Measurements from ENCODE around the gene CELF3. TPM values are rescaled to one million over a fixed set of nuclear protein-coding genes. Genes with fewer than 3 reads are reported as not detected.

The CELF3 gene
- polyA plus RNA-seq, 3 donors, result not detected

GRCh38 chr1:151741516-151741915, 24.9 kb upstream of the CELF3 start:
- H3K9me3 ChIP-seq (replicated peaks in 1 of 2; ENCODE audit: control insufficient read depth in 1 of 2, insufficient read depth in 1 of 2, low read length in 2 of 2), result peaks cover 9 to 15% of the 10 kb centered on the region in 2 donors
- H3K27me3 Mint-ChIP-seq (ENCODE audit: low read depth in 3 of 3), result peaks cover 27 to 32% (median 30%) of the 10 kb centered on the region in 3 donors
- no peak overlapping the region for H3K4me3 Mint-ChIP-seq
- H2AFZ ChIP-seq (ENCODE audit: insufficient read depth, low read depth, low read length, poor library complexity, severe bottlenecking), result no peak overlapping the region
- no peaks in the 10 kb centered on the region for H3K4me1 Mint-ChIP-seq
- peaks cover 0 to 5% of the 10 kb centered on the region in 2 donors for H3K36me3 Mint-ChIP-seq
- DNase-seq, result no peak
- WGBS (ENCODE audit: insufficient coverage), result 83% methylated on average over 3 of the region's 4 CpGs
- H3K27ac Mint-ChIP-seq, result no peak overlapping the region
- no peak overlapping the region for H3K4me3 ChIP-seq (replicated peaks in 1 of 3; ENCODE audit: low read depth in 2 of 3, low read length in 3 of 3)
- intact Hi-C loops (cut with micrococcal nuclease), result no loop called here
- TF ChIP-seq CTCF (IDR thresholded peaks at IDR 0.05), result no peak
- H3K79me2 ChIP-seq (ENCODE audit: insufficient read depth, low read length), result no peaks in the 10 kb centered on the region
- peaks cover 10 to 26% of the 10 kb centered on the region in 2 donors for H3K27me3 ChIP-seq (ENCODE audit: control insufficient read depth in 2 of 2, insufficient read depth in 2 of 2, low read length in 2 of 2)
- no peak overlapping the region for H3K4me2 ChIP-seq (replicated peaks; ENCODE audit: extremely low read depth, low read length, poor library complexity, severe bottlenecking)
- no peaks in the 10 kb centered on the region for H4K20me1 ChIP-seq (ENCODE audit: insufficient read depth, low read length)
- H3K27ac ChIP-seq (ENCODE audit: low read depth in 1 of 2, low read length in 2 of 2), result no peak overlapping the region
- peaks cover 8 to 25% (median 24%) of the 10 kb centered on the region in 7 donors for H3K9me3 Mint-ChIP-seq
- no peak overlapping the region for H3K9ac ChIP-seq (ENCODE audit: insufficient read depth, low read length, poor library complexity, severe bottlenecking)
- H3K4me1 ChIP-seq (ENCODE audit: control insufficient read depth in 1 of 2, insufficient read depth in 2 of 2, low read length in 2 of 2), result no peaks in the 10 kb centered on the region
- H3K36me3 ChIP-seq (replicated peaks in 1 of 2; ENCODE audit: control insufficient read depth in 1 of 2, insufficient read depth in 2 of 2, low read length in 2 of 2), result no peaks in the 10 kb centered on the region

- Histone ChIP-seq H3K4me3 (replicated peaks in 1 of 3; ENCODE audit: low read depth in 2 of 3, low read length in 3 of 3) (no peak overlapping the region), H3K9ac (ENCODE audit: insufficient read depth, low read length, poor library complexity, severe bottlenecking) (no peak overlapping the region), H3K79me2 (ENCODE audit: insufficient read depth, low read length) (no peaks in the 10 kb centered on the region), H3K27ac (ENCODE audit: low read depth in 1 of 2, low read length in 2 of 2) (no peak overlapping the region), H3K36me3 (replicated peaks in 1 of 2; ENCODE audit: control insufficient read depth in 1 of 2, insufficient read depth in 2 of 2, low read length in 2 of 2) (no peaks in the 10 kb centered on the region), H3K4me1 (ENCODE audit: control insufficient read depth in 1 of 2, insufficient read depth in 2 of 2, low read length in 2 of 2) (no peaks in the 10 kb centered on the region), H3K4me2 (replicated peaks; ENCODE audit: extremely low read depth, low read length, poor library complexity, severe bottlenecking) (no peak overlapping the region), H4K20me1 (ENCODE audit: insufficient read depth, low read length) (no peaks in the 10 kb centered on the region), H2AFZ (ENCODE audit: insufficient read depth, low read depth, low read length, poor library complexity, severe bottlenecking) (no peak overlapping the region), H3K27me3 (ENCODE audit: control insufficient read depth in 2 of 2, insufficient read depth in 2 of 2, low read length in 2 of 2) (peaks cover 4 to 10% of the 10 kb centered on the region in 2 donors), H3K9me3 (replicated peaks in 1 of 2; ENCODE audit: control insufficient read depth in 1 of 2, insufficient read depth in 1 of 2, low read length in 2 of 2) (peaks cover 9 to 15% of the 10 kb centered on the region in 2 donors)
- peaks cover 15 to 22% (median 16%) of the 10 kb centered on the region in 3 donors for H3K27me3 Mint-ChIP-seq (ENCODE audit: low read depth in 3 of 3)
- H3K27ac Mint-ChIP-seq, result no peak overlapping the region
- 68% methylated on average over 3 of the region's 3 CpGs for WGBS (ENCODE audit: insufficient coverage)
- H3K4me3 Mint-ChIP-seq, result no peak overlapping the region
- intact Hi-C loops (cut with micrococcal nuclease), result loop anchor here in 1 of 2 donors (5.0 kb wide), 1 partner anchor 292 kb away; no protein-coding TSS in a partner anchor
- DNase-seq, result no peak
- peaks cover 8 to 27% (median 25%) of the 10 kb centered on the region in 7 donors for H3K9me3 Mint-ChIP-seq
- TF ChIP-seq CTCF (IDR thresholded peaks at IDR 0.05), result no peak
- peaks cover 0 to 5% of the 10 kb centered on the region in 2 donors for H3K36me3 Mint-ChIP-seq
- H3K4me1 Mint-ChIP-seq, result peaks cover 5% of the 10 kb centered on the region
Observed at GRCh38 chr1:151739590-151740355, 23.2 kb upstream of the CELF3 start.
